NCI-H748 treated with DMSO at 0.1 percent for 48 hours (cell line): ENCODE results near the gene PRR5L.

Source experiments
- DNase-seq: peaks from one replicate; lab custom pipeline; 2025; lab: John Stamatoyannopoulos, UW

Gene PRR5L, protein sequence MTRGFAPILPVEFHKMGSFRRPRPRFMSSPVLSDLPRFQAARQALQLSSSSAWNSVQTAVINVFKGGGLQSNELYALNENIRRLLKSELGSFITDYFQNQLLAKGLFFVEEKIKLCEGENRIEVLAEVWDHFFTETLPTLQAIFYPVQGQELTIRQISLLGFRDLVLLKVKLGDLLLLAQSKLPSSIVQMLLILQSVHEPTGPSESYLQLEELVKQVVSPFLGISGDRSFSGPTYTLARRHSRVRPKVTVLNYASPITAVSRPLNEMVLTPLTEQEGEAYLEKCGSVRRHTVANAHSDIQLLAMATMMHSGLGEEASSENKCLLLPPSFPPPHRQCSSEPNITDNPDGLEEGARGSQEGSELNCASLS

DNA sequence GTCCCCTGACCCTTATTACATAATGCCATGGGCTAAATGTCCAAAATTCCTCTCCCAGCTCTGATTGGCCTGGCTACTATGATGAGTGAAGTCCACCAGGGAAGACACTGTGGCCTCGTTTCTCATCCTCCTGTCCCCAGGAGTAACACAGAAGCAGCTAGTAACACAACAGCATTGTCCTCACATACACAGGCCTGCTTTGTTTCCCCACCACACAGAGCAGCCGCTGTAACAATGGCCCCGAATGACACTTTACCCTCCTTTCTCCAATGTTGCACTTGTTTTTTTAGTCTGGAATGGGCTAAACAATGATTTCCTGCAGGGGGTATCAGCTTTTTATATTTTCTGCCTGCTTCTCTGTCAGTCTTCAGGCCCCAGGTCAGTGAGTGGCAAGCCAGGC lies at the start of gene PRR5L:
TSS of gene PRR5L (plus strand) at position 363 of the 400 bp plus-strand sequence. CDS start 104,834 bp downstream, outside the sequence.
- no peak for DNase-seq

- DNase-seq = no peak
These were observed 48.6 kb upstream of the PRR5L start for GRCh38 chr11:36247493-36247892.

DNA sequence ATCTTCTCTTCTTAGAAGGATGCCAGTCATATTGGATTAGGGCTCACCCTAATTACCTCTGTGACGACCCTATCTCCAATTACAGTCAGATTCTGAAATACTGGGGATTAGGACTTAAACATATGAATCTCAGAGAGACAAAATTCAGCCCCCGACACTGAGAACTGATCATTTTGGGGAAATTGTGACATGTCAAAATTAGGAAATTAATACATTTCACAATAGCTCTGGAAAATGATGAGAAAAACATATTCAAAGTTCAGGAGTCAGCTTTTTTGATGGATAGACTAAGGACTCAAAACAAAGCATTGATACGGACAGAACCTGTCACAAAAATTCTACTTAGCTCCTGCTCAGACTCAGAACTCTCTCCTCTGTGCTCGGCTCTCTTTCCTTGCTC lies 47.7 kb upstream of the PRR5L start:
- no peak for DNase-seq

DNA sequence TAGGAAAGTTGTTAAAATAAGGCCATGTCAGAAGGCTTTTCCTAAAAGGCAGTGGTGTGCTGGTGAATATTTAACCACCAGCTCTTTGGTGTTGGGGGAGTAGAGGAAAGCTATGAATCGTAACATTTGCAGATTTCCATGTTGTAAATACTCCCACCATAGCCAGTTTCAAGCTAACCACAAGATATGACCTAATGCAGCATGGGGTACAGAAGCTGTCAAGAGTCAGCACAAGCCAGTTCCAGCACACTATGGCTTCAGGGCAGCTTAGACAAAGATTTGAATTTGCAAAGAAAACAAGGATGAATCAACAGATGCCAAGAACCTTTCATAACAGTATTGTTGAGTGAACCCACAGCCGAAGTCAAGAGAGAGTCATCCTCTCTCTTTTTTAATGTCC lies 46.8 kb upstream of the PRR5L start:
- DNase-seq = no peak

DNA sequence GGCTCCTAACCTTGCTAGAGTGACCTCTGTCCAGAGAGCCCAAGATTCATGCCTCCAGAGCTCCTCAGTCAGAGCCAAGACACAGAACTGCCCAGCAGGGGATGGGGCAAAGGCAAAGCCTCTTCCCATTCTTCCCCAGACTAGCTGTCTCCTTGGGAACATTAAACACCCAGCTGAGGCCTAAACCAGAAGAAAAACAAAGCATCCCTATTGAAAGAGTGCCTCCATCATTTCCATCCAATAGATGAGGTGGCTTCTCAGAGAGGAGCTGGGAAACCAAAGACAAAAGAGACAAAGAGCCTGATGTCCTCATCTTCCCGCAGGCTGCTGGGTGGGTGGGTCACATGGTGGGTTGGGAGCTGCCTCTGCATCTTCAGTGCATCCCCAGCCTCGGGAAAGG lies 44.3 kb upstream of the PRR5L start:
- no peak for DNase-seq

GRCh38 chr11:36253238-36253637 lies 42.9 kb upstream of the PRR5L start:
- DNase-seq = no peak

GRCh38 chr11:36254713-36255112 lies 41.4 kb upstream of the PRR5L start:
- DNase-seq = no peak

GRCh38 chr11:36257351-36257750 lies 38.7 kb upstream of the PRR5L start:
- no peak for DNase-seq

DNA sequence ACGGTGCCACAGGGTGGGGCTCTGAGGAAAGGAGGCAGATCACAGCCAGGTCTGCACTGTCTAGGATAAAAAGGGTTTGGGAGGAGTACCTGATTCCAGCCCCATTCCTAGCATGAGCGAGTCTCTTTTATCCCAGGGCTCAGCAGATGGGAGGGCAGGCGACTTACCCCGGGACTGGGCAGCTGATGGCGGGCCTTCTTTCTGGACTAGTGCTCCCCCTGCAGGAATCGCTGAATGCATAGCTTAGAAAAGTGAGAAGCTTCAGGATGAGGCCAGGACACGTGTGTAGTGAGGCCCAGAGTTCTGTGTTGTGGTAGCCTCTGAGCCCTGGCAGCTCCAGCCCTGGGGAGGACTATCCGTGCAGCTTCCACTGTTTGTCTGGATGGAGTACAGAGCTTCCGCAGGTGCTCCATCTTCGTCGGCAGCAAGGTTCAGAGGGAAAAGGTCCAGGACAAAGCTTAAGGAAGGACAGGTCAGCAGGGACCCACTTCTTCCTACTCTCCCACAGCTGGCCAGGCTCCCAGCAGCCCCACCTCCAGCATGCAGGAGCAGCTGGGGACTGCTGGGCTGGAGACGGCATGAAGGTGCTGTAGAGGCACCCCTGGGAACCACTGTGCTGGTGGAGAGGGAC lies 37.2 kb upstream of the PRR5L start:
- peak; percentile 57 for DNase-seq

GRCh38 chr11:36261094-36261493 lies 35.0 kb upstream of the PRR5L start:
- no peak for DNase-seq

- no peak for DNase-seq
These were observed 31.8 kb upstream of the PRR5L start for GRCh38 chr11:36264011-36264972.

GRCh38 chr11:36264973-36265344 lies 31.1 kb upstream of the PRR5L start:
- DNase-seq = no peak

DNA sequence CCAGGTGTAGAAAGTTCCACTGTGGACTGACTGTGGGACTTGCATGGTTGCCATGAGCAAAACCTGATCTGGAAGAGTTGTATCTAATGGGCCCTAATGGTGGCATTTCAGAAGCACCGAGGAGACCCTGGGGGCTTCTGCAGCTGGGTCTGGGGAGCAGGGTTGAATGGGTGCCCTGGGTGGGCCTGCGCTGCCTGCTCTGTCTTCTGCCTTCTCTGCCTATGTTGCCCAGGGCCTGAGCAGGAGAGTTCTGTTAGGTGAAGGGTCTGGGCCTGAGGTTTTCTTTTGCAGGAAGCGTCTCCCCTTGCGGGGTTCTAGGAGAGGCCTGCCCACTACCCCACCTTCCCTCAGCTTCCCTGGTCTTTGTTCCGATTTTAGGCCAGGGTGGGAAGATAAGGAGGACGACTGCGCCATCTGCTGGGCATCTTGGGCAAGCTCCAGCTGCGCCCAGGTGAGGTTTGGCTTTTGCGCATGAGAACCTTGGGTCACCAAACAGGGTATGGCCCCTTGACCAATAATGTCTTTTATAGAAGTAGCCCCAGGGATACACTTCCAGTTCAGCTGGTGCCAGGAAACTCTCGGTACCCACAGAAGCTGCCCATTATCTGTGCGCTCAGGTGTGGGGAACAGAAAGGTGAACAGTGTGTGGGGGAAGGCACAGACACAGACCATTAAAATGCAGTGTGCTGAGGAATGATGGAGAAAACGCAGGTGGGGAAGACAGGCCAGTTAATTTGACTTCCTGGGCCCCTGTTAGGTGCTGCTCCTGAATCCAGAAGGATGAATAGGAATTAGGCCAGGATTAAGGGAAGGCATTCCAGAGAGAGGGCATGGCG lies 30.1 kb upstream of the PRR5L start:
- DNase-seq = peak; percentile 33

- no peak for DNase-seq
These were observed 29.3 kb upstream of the PRR5L start for GRCh38 chr11:36266767-36267166.

GRCh38 chr11:36268337-36268985 lies 27.6 kb upstream of the PRR5L start:
- DNase-seq = no peak

DNA sequence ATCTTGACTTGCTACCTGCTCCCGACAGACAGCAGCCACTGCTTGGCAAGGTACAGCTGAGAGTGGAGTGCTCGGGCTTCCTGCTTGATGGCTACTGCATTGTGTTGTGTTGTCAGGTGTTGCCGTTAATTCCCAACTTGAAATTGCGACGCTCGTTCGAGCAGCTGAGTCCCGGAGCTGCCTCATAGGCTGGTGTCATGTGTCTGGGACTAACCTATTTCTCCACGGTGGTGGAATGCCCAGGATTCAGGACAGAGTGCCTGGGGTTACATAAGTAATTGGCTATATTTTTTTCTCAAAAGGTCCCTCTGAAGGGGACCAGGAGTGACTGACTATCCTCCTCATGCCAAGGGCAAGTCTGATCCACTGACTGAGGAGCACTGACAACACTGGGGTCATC lies 25.4 kb upstream of the PRR5L start:
- no peak for DNase-seq

DNA sequence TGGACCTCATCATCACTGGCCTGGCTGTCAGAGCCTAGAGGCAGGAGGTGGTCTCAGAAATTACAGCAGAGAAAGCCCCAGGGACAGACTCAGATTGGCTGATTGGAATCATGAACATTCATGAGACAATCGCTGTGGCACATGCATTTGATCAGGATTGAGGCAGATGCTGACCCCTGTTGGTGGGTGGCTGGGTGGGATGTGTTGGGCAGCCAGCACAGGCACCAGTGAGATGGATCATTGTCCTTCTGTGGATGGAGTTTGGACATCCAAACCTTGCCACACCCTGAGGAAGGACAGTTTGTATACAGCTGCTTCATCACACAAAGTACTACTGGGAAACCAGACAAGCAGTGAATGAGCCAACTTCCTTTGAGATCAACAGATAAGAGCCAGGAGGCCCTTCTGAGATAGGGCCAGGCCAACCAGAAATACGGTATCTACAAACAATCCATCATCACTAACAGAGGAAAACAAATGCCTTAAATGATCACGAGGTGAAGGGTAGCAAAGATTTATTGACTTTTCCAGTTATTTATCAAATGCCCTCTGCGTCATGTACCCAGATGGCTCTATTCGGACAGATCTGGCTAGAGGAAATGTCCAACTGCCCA lies 24.2 kb upstream of the PRR5L start:
- DNase-seq = no peak

GRCh38 chr11:36273110-36273509 lies 23.0 kb upstream of the PRR5L start:
- DNase-seq = no peak

DNA sequence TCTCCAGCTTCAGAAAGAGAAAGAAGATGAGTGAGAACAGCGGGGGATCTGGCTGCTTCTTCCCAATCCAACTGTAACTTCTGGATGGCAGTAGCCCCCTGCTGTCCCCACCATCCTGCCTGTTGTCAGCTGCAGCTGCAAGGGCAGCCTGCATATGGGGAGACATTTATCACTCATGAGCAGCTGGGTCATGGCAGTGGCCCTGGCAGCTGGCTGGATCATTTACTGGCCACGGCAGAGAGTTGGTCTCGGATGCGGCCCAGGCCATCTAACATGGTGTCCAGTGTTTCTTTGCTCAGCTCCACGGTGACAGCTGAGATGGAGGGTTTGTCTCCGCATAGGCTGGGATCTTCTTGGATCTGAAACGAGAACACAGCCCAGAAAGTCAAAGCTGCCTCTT lies 21.7 kb upstream of the PRR5L start:
- DNase-seq = no peak

- DNase-seq = no peak
These were observed 17.4 kb upstream of the PRR5L start for GRCh38 chr11:36278531-36279282.
